ENCODE measurements around the gene ACBD6.
A peak's percentile ranks its signal among the peaks of the same experiment; 100 is the strongest.

ACBD6 gene

GRCh38 chr1:180380259-180381183 is 121.9 kb downstream of the ACBD6 start:
- no peak for DNase-seq (ENCODE audit: insufficient read length, low spot score)
- no peak for FAIRE-seq

DNA sequence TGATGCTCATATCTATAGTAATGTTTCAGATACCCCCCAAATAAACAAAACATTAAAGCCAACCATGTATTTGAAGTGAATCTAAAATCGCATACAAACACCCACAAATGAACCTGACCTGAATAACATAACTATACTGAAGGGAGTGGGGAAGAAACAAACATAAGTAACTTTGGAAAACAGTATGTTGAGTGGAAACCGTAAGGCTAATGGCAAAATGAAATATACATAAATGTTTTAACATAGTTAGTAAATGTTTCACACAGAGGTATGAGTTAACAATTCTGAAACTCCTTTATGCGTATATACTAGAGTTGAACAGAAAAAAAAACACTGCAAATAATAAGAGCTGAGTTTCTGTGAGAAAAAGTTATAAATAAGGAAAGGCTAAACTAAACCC is 125.6 kb downstream of the ACBD6 start:
- FAIRE-seq (peak; percentile 61), DNase-seq (ENCODE audit: insufficient read length, low spot score) (no peak)

DNA sequence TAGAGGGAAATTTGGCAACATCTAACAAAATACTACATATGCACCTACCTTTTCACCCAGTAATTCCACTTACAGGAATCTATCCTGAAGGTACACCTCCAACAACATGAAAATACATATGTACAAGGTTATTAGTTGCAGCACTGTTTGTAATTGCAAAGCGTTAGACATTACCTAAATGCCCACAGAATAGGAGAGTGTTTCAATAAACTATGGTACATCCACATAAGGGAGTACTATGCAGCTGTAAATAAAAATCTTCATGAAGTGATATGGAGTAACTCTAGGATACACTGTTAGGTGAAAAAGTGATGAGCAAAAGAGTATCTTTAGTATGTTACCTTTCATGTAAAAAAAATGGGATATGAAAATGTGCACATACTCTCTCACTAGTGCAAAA is 126.1 kb downstream of the ACBD6 start:
- DNase-seq (ENCODE audit: insufficient read length, low spot score), result no peak
- FAIRE-seq, result no peak

DNA sequence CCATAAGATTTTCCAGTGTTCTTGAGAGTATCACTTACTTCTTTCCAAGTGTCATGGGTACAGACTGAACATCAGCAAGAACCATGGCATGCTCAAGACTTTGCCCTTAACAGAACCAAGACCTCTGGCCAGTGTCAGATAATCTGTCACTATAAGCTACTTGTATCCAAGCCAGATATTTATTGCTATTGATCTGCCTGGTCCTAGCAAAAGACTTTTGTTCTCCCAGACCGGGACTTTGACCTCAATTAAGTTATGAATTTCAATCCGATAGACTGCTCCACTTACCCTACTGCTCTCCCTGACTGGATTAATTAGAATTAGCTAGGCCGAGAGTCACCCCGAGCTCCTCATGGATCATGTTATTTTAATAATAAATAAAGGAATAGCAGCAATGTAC is 129.6 kb downstream of the ACBD6 start:
- FAIRE-seq (no peak), DNase-seq (ENCODE audit: insufficient read length, low spot score) (no peak)

- FAIRE-seq, result no peak
- DNase-seq (ENCODE audit: insufficient read length, low spot score), result no peak
These were observed 131.8 kb downstream of the ACBD6 start for GRCh38 chr1:180370597-180370996.

GRCh38 chr1:180370188-180370587 is 132.2 kb downstream of the ACBD6 start:
- DNase-seq (ENCODE audit: insufficient read length, low spot score) (no peak), FAIRE-seq (no peak)

DNA sequence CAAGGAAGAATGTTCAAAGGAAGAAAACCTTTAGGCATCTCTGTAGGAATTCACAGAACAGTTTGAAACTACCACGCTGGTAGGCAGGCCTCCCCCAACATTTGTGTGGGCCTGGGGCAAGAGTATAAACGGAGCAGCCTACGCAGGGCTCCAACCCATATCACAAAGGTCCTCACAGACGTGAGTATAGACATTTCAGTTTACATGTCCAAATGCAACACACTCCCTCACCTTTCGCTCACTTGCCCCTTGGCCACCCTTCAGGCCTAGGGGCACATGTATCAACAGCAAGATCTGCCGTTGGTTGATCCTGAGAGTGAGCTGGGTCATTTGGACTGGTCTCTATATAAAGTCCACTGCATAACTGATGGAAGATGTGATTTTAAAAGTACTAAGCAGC is 133.3 kb downstream of the ACBD6 start:
- no peak for FAIRE-seq
- no peak for DNase-seq (ENCODE audit: insufficient read length, low spot score)

GRCh38 chr1:180366371-180367068 is 135.9 kb downstream of the ACBD6 start:
- DNase-seq (ENCODE audit: insufficient read length, low spot score) (no peak), FAIRE-seq (no peak)

GRCh38 chr1:180365039-180365438 is 137.3 kb downstream of the ACBD6 start:
- FAIRE-seq, result no peak
- DNase-seq (ENCODE audit: insufficient read length, low spot score), result no peak

DNA sequence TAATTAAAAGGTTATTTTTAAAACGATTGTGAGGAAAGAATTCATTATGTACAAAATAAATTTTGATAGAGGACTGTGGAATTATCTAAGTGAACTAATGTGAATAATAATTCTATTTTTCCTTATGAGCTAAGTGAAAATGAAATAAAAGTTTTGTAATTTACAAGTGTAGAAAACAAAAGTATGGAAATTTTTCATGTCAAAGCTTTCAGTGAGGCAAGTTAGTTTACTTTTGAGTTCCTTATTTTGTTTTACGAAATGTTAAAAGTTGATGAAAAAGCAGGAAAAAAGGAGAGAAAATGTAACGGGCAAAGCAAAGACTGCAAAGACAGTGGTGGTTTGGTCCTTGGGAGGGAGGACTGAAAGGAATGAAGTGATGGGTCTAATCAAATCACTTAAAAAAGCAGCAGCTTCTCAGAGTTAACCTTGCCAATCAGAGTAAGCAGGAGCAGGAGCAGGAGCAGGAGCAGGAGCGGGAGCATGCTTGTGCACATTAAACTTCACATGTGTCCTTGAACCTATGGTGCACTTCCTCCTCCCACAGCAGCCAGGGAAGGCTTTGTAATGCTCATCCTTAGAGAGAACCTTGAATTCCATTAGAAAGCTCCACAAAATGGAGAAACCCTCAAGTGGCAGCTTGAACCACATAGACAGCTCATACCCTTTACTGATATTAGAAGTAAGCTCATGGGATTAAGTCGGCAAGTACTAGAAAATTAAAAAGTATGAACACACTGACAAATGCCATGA is 139.0 kb downstream of the ACBD6 start:
- FAIRE-seq (no peak), DNase-seq (ENCODE audit: insufficient read length, low spot score) (no peak)

DNA sequence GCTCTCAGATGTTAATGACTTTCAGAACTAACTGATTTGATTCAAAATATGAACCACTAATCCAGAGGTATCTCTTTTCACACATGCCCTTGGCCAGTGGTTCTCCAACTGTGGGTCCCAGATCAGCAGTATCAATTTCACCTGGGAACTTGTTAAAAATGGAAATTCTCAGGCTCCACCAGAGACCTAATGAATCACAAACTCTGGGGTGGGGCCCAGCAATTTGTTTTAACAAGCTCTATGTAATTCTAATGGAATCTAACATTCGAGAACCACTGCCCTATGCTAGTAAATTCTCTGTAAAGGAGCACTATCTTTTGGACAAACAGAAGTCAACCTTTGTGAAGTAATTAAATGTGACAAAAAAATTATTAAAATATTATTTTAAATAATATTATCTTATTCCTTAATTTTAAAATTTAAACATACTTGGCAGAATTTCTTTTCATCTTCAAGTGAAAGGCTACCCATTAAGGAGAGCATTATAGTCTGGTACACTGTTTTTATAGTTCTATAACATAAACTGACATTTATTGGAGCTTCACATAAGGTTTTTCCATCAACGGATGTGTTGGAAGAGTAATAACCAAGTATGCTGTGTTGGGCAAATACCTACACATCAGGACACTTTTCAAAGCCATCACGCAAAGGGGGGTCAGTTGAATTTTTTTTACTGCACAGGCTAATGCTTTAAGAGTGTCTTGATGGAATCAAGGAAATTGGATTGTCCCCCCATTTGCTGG is 141.9 kb downstream of the ACBD6 start:
- FAIRE-seq (no peak), DNase-seq (ENCODE audit: insufficient read length, low spot score) (no peak)

DNA sequence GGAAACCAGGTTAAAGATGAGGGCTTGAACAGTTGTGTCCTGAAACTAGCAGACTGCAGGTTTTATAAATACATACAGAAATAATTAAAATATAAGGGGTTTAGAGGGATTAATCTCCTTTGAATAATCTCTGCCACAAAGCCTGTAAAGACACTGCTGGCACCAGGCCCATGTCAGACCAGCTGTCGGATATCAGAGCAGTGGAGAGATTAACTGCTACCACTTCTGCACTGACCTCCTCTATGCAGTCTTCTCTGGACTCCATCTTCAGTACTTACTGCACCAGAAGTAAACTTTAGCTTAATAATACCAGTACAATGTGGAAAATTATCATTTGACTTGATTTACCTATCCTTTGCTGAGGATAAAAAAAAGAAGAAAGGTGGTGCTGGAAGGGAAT is 143.7 kb downstream of the ACBD6 start:
- DNase-seq (ENCODE audit: insufficient read length, low spot score), result no peak
- FAIRE-seq, result no peak

- DNase-seq (ENCODE audit: insufficient read length, low spot score) (no peak), FAIRE-seq (no peak)
These were observed 148.4 kb downstream of the ACBD6 start for GRCh38 chr1:180353945-180354344.

GRCh38 chr1:180352588-180352987 is 149.8 kb downstream of the ACBD6 start:
- FAIRE-seq (no peak), DNase-seq (ENCODE audit: insufficient read length, low spot score) (no peak)

GRCh38 chr1:180352021-180352420 is 150.4 kb downstream of the ACBD6 start:
- DNase-seq (ENCODE audit: insufficient read length, low spot score) (no peak), FAIRE-seq (no peak)

DNA sequence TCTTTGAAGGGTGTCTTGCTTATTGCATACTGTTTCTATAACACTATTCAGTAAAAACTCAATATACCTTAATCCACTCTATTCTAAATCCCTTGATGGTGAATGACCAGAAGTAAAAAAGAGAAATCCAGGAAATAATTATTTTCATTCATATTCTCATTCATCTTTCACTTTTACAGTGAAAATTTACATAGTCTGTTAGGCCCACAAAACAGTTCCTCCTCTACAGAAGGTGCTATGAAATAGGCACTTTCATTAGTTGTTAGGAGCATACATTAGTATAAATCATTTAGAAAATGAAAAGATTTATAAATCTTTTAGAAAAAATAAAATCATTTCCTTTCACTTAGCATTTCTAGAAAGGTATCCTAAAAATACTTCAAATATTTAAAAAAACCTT is 157.2 kb downstream of the ACBD6 start:
- DNase-seq (ENCODE audit: insufficient read length, low spot score), result no peak
- no peak for FAIRE-seq

GRCh38 chr1:180343921-180344769 is 158.2 kb downstream of the ACBD6 start:
- DNase-seq (ENCODE audit: insufficient read length, low spot score), result no peak
- peak; percentile 4 for FAIRE-seq

DNA sequence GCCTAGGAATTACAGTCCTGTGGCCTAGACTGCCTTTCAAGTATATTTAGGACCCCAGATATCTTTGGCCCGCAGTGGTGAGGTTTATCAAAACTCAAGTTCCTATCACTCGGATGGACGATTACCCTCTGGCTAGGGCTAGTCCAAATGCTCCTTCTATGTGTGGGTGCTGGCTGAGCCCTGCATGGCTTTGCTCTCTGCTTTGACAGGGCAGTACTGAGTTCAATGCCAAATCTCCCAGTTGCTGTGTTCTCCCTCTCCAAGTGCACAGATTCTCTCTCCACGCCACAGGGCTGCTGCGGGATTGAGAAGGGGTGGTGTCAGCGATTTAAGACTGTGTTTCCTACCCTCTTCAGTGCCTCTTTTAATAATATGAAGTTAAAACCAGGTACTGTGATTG is 175.3 kb downstream of the ACBD6 start:
- DNase-seq (ENCODE audit: insufficient read length, low spot score) (no peak), FAIRE-seq (no peak)

DNA sequence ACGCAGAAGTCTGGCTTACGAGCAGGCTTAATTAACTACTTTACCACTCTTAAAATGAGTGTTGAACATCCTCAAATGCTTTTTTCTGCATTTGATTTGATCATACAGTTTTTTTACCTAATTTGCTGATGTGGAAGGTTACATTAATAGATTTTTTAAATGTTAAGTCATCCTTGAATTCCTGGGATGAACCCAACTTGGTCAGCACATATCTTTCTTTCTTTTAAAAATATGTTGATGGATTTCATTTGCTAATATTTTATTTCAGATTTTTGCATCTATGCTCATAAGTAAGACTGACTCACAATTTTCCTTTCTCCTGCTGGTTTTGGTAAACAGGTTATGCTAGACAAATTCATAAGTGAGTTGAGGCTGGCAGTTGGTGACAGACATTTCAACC is 189.5 kb downstream of the ACBD6 start:
- no peak for FAIRE-seq
- DNase-seq (ENCODE audit: insufficient read length, low spot score), result no peak

Measured in GM19239 (cell line).